MM.1S (cell line): ENCODE data around the gene ASCL1.

Experiments used
- DNase-seq: peaks from one replicate; pipeline ENCODE4 v3.0.0-alpha.2; 2015
- H2AFZ ChIP-seq: fragments of 300-600 bp; sonication (generic); 2 replicates; pipeline ENCODE4 v1.6.0; 2016; ENCODE audit warnings: antibody characterized with exemption, low read length
- H3F3A ChIP-seq: fragments of 300-600 bp; sonication (generic); 2 replicates; pipeline ENCODE4 v1.6.1; 2016; ENCODE audit warnings: mild to moderate bottlenecking, antibody characterized with exemption, low read length, moderate library complexity, mixed read lengths; ENCODE audit not compliant: insufficient read depth
- H3K27ac ChIP-seq: fragments of 300-600 bp; sonication (generic); 2 replicates; pipeline ENCODE4 v1.5.1; 2016; ENCODE audit warnings: mild to moderate bottlenecking, low read length
- H3K27me3 ChIP-seq: fragments of 300-600 bp; sonication (generic); replicated peaks from 2 replicates; pipeline ENCODE4 v1.6.0; 2016; ENCODE audit warnings: low read length; ENCODE audit not compliant: insufficient read depth
- H3K36me3 ChIP-seq: fragments of 300-600 bp; sonication (generic); replicated peaks from 2 replicates; pipeline ENCODE4 v1.6.1; 2016; ENCODE audit warnings: mild to moderate bottlenecking, low read length, mixed read lengths; ENCODE audit not compliant: insufficient read depth
- H3K4me1 ChIP-seq: fragments of 300-600 bp; sonication (generic); 2 replicates; pipeline ENCODE4 v1.6.1; 2016; ENCODE audit warnings: low read length, mixed read lengths
- H3K4me2 ChIP-seq: fragments of 300-600 bp; sonication (generic); 2 replicates; pipeline ENCODE4 v1.6.0; 2016; ENCODE audit warnings: low read depth, low read length
- H3K4me3 ChIP-seq: fragments of 300-600 bp; sonication (generic); 2 replicates; pipeline ENCODE4 v1.5.1; 2016; ENCODE audit warnings: low read length, mixed read lengths
- H3K79me2 ChIP-seq: fragments of 300-600 bp; sonication (generic); 2 replicates; pipeline ENCODE4 v1.6.1; 2016; ENCODE audit warnings: mixed run types, low read length, mixed read lengths
- H3K9ac ChIP-seq: fragments of 300-600 bp; sonication (generic); 2 replicates; pipeline ENCODE4 v1.6.1; 2016; ENCODE audit warnings: low read length, mixed read lengths
- H3K9me2 ChIP-seq: fragments of 300-600 bp; sonication (generic); replicated peaks from 2 replicates; pipeline ENCODE4 v1.6.1; 2016; ENCODE audit warnings: mild to moderate bottlenecking, low read length, mixed read lengths; ENCODE audit not compliant: insufficient read depth
- H3K9me3 ChIP-seq: fragments of 300-600 bp; sonication (generic); replicated peaks from 2 replicates; pipeline ENCODE4 v1.6.1; 2016; ENCODE audit warnings: mild to moderate bottlenecking, low read length, mixed read lengths; ENCODE audit not compliant: insufficient read depth
- H4K20me1 ChIP-seq: fragments of 300-600 bp; sonication (generic); 2 replicates; pipeline ENCODE4 v1.6.1; 2016; ENCODE audit warnings: mild to moderate bottlenecking, low read length, moderate library complexity, mixed read lengths; ENCODE audit not compliant: insufficient read depth
- EZH2 ChIP-seq: fragments of 300-600 bp; sonication (generic); optimal IDR thresholded peaks from 2 replicates; pipeline ENCODE3; 2017; ENCODE audit warnings: low read depth, mild to moderate bottlenecking, antibody characterized with exemption, low read length, mixed read lengths
- EZH2phosphoT487 ChIP-seq: fragments of 300-600 bp; sonication (generic); IDR thresholded peaks from 2 replicates; pipeline ENCODE4 v1.6.1; 2018; ENCODE audit warnings: antibody characterized with exemption, low read length
- TF ChIP-seq, protein P1 (sequence below): fragments of 300-600 bp; sonication (generic); IDR thresholded peaks from 2 replicates; pipeline ENCODE4 v1.5.1; 2016; ENCODE audit warnings: antibody characterized with exemption, low read length, mixed read lengths

Gene ASCL1

DNA sequence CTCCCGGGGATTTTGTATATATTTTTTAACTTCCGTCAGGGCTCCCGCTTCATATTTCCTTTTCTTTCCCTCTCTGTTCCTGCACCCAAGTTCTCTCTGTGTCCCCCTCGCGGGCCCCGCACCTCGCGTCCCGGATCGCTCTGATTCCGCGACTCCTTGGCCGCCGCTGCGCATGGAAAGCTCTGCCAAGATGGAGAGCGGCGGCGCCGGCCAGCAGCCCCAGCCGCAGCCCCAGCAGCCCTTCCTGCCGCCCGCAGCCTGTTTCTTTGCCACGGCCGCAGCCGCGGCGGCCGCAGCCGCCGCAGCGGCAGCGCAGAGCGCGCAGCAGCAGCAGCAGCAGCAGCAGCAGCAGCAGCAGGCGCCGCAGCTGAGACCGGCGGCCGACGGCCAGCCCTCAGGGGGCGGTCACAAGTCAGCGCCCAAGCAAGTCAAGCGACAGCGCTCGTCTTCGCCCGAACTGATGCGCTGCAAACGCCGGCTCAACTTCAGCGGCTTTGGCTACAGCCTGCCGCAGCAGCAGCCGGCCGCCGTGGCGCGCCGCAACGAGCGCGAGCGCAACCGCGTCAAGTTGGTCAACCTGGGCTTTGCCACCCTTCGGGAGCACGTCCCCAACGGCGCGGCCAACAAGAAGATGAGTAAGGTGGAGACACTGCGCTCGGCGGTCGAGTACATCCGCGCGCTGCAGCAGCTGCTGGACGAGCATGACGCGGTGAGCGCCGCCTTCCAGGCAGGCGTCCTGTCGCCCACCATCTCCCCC lies 777 bp downstream of the ASCL1 start:
- no peaks in the 10 kb centered on the region for H3K9me3 ChIP-seq
- peak; percentile 70 for DNase-seq
- H3K36me3 ChIP-seq = no peaks in the 10 kb centered on the region
- H3F3A ChIP-seq = no peaks in the 10 kb centered on the region
- peak overlapping the region; percentile 90 for H3K4me2 ChIP-seq
- H3K4me3 ChIP-seq = peak overlapping the region; percentile 55
- H3K4me1 ChIP-seq = no peaks in the 10 kb centered on the region
- H3K79me2 ChIP-seq = no peaks in the 10 kb centered on the region
- no peaks in the 10 kb centered on the region for H4K20me1 ChIP-seq
- no peak for TF ChIP-seq EZH2
- TF ChIP-seq, protein P1, sequence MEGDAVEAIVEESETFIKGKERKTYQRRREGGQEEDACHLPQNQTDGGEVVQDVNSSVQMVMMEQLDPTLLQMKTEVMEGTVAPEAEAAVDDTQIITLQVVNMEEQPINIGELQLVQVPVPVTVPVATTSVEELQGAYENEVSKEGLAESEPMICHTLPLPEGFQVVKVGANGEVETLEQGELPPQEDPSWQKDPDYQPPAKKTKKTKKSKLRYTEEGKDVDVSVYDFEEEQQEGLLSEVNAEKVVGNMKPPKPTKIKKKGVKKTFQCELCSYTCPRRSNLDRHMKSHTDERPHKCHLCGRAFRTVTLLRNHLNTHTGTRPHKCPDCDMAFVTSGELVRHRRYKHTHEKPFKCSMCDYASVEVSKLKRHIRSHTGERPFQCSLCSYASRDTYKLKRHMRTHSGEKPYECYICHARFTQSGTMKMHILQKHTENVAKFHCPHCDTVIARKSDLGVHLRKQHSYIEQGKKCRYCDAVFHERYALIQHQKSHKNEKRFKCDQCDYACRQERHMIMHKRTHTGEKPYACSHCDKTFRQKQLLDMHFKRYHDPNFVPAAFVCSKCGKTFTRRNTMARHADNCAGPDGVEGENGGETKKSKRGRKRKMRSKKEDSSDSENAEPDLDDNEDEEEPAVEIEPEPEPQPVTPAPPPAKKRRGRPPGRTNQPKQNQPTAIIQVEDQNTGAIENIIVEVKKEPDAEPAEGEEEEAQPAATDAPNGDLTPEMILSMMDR = no peak
- no peak for TF ChIP-seq EZH2phosphoT487
- no peak overlapping the region for H3K9ac ChIP-seq
- H3K27ac ChIP-seq = no peak overlapping the region
- H3K27me3 ChIP-seq = peaks cover 7% of the 10 kb centered on the region; the same call in 1 of the 2 replicates
- H3K9me2 ChIP-seq = no peaks in the 10 kb centered on the region
- H2AFZ ChIP-seq = peak overlapping the region; percentile 51; the same call in 1 of the 2 replicates

DNA sequence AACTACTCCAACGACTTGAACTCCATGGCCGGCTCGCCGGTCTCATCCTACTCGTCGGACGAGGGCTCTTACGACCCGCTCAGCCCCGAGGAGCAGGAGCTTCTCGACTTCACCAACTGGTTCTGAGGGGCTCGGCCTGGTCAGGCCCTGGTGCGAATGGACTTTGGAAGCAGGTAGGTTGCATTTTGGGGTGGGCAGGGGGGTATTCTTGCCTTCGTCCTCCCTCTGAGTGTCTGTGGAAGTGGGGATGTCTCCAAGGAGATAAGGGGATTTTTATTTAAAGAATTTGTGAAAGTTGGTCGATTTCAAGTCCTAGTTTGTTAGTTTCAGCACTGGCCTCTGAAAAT lies 1.3 kb downstream of the ASCL1 start:
- peak overlapping the region; percentile 90; the same call in 1 of the 2 replicates for H3K4me2 ChIP-seq
- H3K9me3 ChIP-seq = no peaks in the 10 kb centered on the region
- H2AFZ ChIP-seq = 0 out of 2 replicates have a peak overlapping the region, but pooled peaks have one; percentile 51

DNA sequence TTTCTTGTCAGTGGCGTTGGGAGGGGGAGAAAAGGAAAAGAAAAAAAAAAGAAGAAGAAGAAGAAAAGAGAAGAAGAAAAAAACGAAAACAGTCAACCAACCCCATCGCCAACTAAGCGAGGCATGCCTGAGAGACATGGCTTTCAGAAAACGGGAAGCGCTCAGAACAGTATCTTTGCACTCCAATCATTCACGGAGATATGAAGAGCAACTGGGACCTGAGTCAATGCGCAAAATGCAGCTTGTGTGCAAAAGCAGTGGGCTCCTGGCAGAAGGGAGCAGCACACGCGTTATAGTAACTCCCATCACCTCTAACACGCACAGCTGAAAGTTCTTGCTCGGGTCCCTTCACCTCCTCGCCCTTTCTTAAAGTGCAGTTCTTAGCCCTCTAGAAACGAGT lies 1.9 kb downstream of the ASCL1 start:
- H3K4me2 ChIP-seq = no peak overlapping the region
- no peaks in the 10 kb centered on the region for H3K4me1 ChIP-seq
- no peaks in the 10 kb centered on the region for H3K9me2 ChIP-seq
- H3K27ac ChIP-seq = no peak overlapping the region
- H2AFZ ChIP-seq = no peak overlapping the region
- H3K79me2 ChIP-seq = no peaks in the 10 kb centered on the region
- H3K27me3 ChIP-seq = peaks cover 7% of the 10 kb centered on the region; the same call in 1 of the 2 replicates
- no peaks in the 10 kb centered on the region for H3K9me3 ChIP-seq
- H3K4me3 ChIP-seq = no peak overlapping the region
- no peaks in the 10 kb centered on the region for H4K20me1 ChIP-seq
- TF ChIP-seq, protein P1 = no peak
- TF ChIP-seq EZH2 (no peak), EZH2phosphoT487 (no peak)
- DNase-seq = no peak
- H3K36me3 ChIP-seq = no peaks in the 10 kb centered on the region
- H3K9ac ChIP-seq = no peak overlapping the region
- no peaks in the 10 kb centered on the region for H3F3A ChIP-seq

More for the DNA sequence above, 1.3 kb downstream of the ASCL1 start:
- no peaks in the 10 kb centered on the region for H3K36me3 ChIP-seq
- peak overlapping the region; percentile 55 for H3K4me3 ChIP-seq
- no peak for DNase-seq
- no peak overlapping the region for H3K9ac ChIP-seq
- no peak overlapping the region for H3K27ac ChIP-seq
- no peaks in the 10 kb centered on the region for H4K20me1 ChIP-seq
- H3K9me2 ChIP-seq = no peaks in the 10 kb centered on the region
- H3K4me1 ChIP-seq = no peaks in the 10 kb centered on the region
- no peaks in the 10 kb centered on the region for H3K79me2 ChIP-seq
- peaks cover 7% of the 10 kb centered on the region; the same call in 1 of the 2 replicates for H3K27me3 ChIP-seq
- TF ChIP-seq, protein P1 = no peak
- TF ChIP-seq EZH2phosphoT487 (no peak), EZH2 (no peak)
- no peaks in the 10 kb centered on the region for H3F3A ChIP-seq
